ENCODE data around the gene HRAS.
A peak's percentile ranks its signal among the peaks of the same experiment; 100 is the strongest.
"Not testable (repeated sequence)": the region's sequence is repeated elsewhere in the genome, so short reads cannot be mapped to it uniquely, and the experiment has no call there.

The HRAS gene

GRCh38 chr11:521177-521688 is 14.1 kb downstream of the HRAS start:
- Histone ChIP-seq H3K27me3 (ENCODE audit: control insufficient read depth, low read length) (no peaks in the 10 kb centered on the region), H3K4me3 (ENCODE audit: low read length) (no peak overlapping the region), H3K36me3 (ENCODE audit: control insufficient read depth, low read length) (no peaks in the 10 kb centered on the region), H3K4me1 (ENCODE audit: control insufficient read depth, low read length) (peaks cover 8% of the 10 kb centered on the region), H3K9me3 (ENCODE audit: control insufficient read depth, insufficient read depth, low read length) (peaks cover 7% of the 10 kb centered on the region; the same call in 1 of the 2 replicates), H3K79me2 (ENCODE audit: control insufficient read depth, low read length) (no peaks in the 10 kb centered on the region), H3K4me2 (ENCODE audit: low read length) (no peak overlapping the region), H3F3A (ENCODE audit: control insufficient read depth, insufficient read depth) (no peaks in the 10 kb centered on the region; the same call in 1 of the 2 replicates), H4K20me1 (ENCODE audit: control insufficient read depth, insufficient read depth, low read depth, low read length) (no peaks in the 10 kb centered on the region), H3K27ac (ENCODE audit: low read depth, low read length) (no peak overlapping the region), H3K9me2 (replicated peaks; ENCODE audit: control insufficient read depth, low read length) (no peaks in the 10 kb centered on the region)
- TF ChIP-seq EZH2phosphoT487 (IDR thresholded peaks at IDR 0.05; ENCODE audit: borderline replicate concordance, low read length) (no peak), CTCF (IDR thresholded peaks at IDR 0.05; ENCODE audit: low read depth, low read length, poor library complexity, severe bottlenecking) (no peak)

GRCh38 chr11:520428-521176 is 14.8 kb downstream of the HRAS start:
- H4K20me1 ChIP-seq (ENCODE audit: control insufficient read depth, insufficient read depth, low read depth, low read length), result no peaks in the 10 kb centered on the region
- H3F3A ChIP-seq (ENCODE audit: control insufficient read depth, insufficient read depth), result no peaks in the 10 kb centered on the region; the same call in 1 of the 2 replicates
- no peak overlapping the region for H3K4me2 ChIP-seq (ENCODE audit: low read length)
- H3K27ac ChIP-seq (ENCODE audit: low read depth, low read length), result no peak overlapping the region
- H3K9me3 ChIP-seq (ENCODE audit: control insufficient read depth, insufficient read depth, low read length), result peaks cover 7% of the 10 kb centered on the region; the same call in 1 of the 2 replicates
- H3K4me1 ChIP-seq (ENCODE audit: control insufficient read depth, low read length), result peaks cover 8% of the 10 kb centered on the region
- TF ChIP-seq CTCF (IDR thresholded peaks at IDR 0.05; ENCODE audit: low read depth, low read length, poor library complexity, severe bottlenecking) (no peak), EZH2phosphoT487 (IDR thresholded peaks at IDR 0.05; ENCODE audit: borderline replicate concordance, low read length) (no peak)
- H3K4me3 ChIP-seq (ENCODE audit: low read length), result no peak overlapping the region
- no peaks in the 10 kb centered on the region for H3K79me2 ChIP-seq (ENCODE audit: control insufficient read depth, low read length)
- no peaks in the 10 kb centered on the region for H3K27me3 ChIP-seq (ENCODE audit: control insufficient read depth, low read length)
- no peaks in the 10 kb centered on the region for H3K9me2 ChIP-seq (replicated peaks; ENCODE audit: control insufficient read depth, low read length)
- no peaks in the 10 kb centered on the region for H3K36me3 ChIP-seq (ENCODE audit: control insufficient read depth, low read length)

- Histone ChIP-seq H3K79me2 (ENCODE audit: control insufficient read depth, low read length) (no peaks in the 10 kb centered on the region), H3F3A (ENCODE audit: control insufficient read depth, insufficient read depth) (no peaks in the 10 kb centered on the region), H3K4me2 (ENCODE audit: low read length) (peak overlapping the region; percentile 66), H4K20me1 (ENCODE audit: control insufficient read depth, insufficient read depth, low read depth, low read length) (no peaks in the 10 kb centered on the region), H3K9me3 (ENCODE audit: control insufficient read depth, insufficient read depth, low read length) (peaks cover 7% of the 10 kb centered on the region; the same call in 1 of the 2 replicates), H3K27me3 (ENCODE audit: control insufficient read depth, low read length) (no peaks in the 10 kb centered on the region), H3K4me3 (ENCODE audit: low read length) (peak overlapping the region; percentile 43; the same call in 1 of the 2 replicates), H3K4me1 (ENCODE audit: control insufficient read depth, low read length) (peaks cover 8% of the 10 kb centered on the region), H3K9me2 (replicated peaks; ENCODE audit: control insufficient read depth, low read length) (no peaks in the 10 kb centered on the region), H3K36me3 (ENCODE audit: control insufficient read depth, low read length) (no peaks in the 10 kb centered on the region), H3K27ac (ENCODE audit: low read depth, low read length) (no peak overlapping the region)
- TF ChIP-seq EZH2phosphoT487 (IDR thresholded peaks at IDR 0.05; ENCODE audit: borderline replicate concordance, low read length) (no peak), CTCF (IDR thresholded peaks at IDR 0.05; ENCODE audit: low read depth, low read length, poor library complexity, severe bottlenecking) (peak; percentile 96)
These were observed 16.7 kb downstream of the HRAS start for GRCh38 chr11:518463-519202.

- H3K27ac ChIP-seq (ENCODE audit: low read depth, low read length); H3K36me3 ChIP-seq (ENCODE audit: control insufficient read depth, low read length); H3K27me3 ChIP-seq (ENCODE audit: control insufficient read depth, low read length); H3K4me2 ChIP-seq (ENCODE audit: low read length); H3K9me2 ChIP-seq (replicated peaks; ENCODE audit: control insufficient read depth, low read length); H4K20me1 ChIP-seq (ENCODE audit: control insufficient read depth, insufficient read depth, low read depth, low read length); H3K79me2 ChIP-seq (ENCODE audit: control insufficient read depth, low read length); H3K9me3 ChIP-seq (ENCODE audit: control insufficient read depth, insufficient read depth, low read length); H3K4me1 ChIP-seq (ENCODE audit: control insufficient read depth, low read length); H3K4me3 ChIP-seq (ENCODE audit: low read length); H3F3A ChIP-seq (ENCODE audit: control insufficient read depth, insufficient read depth): not testable (repeated sequence)
These were observed 18.3 kb downstream of the HRAS start for GRCh38 chr11:516918-517685.

All from DOHH2 (cell line).